HL-60 (cell line): ENCODE measurements around the gene TMEM254.
"Not testable (repeated sequence)": the region's sequence is repeated elsewhere in the genome, so short reads cannot be mapped to it uniquely, and the experiment has no call there.

Source experiments
- GABPA ChIP-seq: IDR thresholded peaks from 2 replicates; pipeline ENCODE4 v1.6.1; 2012; ENCODE audit warnings: low read depth
- POLR2AphosphoS5 ChIP-seq: IDR thresholded peaks from 2 replicates; pipeline ENCODE4 v1.6.1; 2012; ENCODE audit warnings: low read depth
- REST ChIP-seq: IDR thresholded peaks from 2 replicates; pipeline ENCODE4 v1.6.1; 2012; ENCODE audit warnings: low read depth; ENCODE audit not compliant: insufficient replicate concordance
- TF ChIP-seq, protein P1 (sequence below): IDR thresholded peaks from one replicate; pipeline ENCODE4 v1.5.1; 2011; ENCODE audit warnings: low read length, control low read depth, inconsistent platforms; ENCODE audit not compliant: insufficient read depth

- TF ChIP-seq POLR2AphosphoS5, GABPA, REST: not testable (repeated sequence)
- TF ChIP-seq, protein P1, sequence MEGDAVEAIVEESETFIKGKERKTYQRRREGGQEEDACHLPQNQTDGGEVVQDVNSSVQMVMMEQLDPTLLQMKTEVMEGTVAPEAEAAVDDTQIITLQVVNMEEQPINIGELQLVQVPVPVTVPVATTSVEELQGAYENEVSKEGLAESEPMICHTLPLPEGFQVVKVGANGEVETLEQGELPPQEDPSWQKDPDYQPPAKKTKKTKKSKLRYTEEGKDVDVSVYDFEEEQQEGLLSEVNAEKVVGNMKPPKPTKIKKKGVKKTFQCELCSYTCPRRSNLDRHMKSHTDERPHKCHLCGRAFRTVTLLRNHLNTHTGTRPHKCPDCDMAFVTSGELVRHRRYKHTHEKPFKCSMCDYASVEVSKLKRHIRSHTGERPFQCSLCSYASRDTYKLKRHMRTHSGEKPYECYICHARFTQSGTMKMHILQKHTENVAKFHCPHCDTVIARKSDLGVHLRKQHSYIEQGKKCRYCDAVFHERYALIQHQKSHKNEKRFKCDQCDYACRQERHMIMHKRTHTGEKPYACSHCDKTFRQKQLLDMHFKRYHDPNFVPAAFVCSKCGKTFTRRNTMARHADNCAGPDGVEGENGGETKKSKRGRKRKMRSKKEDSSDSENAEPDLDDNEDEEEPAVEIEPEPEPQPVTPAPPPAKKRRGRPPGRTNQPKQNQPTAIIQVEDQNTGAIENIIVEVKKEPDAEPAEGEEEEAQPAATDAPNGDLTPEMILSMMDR, result not testable (repeated sequence)
Measured at GRCh38 chr10:80038226-80038625, 40.2 kb upstream of the TMEM254 start.
